Vagina (tissue), 2 donors: Measurements from ENCODE around the gene GALR1. TPM values are rescaled to one million over a fixed set of nuclear protein-coding genes. Genes with fewer than 3 reads are reported as not detected.
"Not testable (repeated sequence)": the region's sequence is repeated elsewhere in the genome, so short reads cannot be mapped to it uniquely, and the experiment has no call there.

ENCODE experiments used
- DNase-seq, 2 donors: peaks; one replicate each; pipeline ENCODE4 v3.0.0-alpha.2; 2017; ENCODE audit errors: extremely low spot score in 2 of 2
- H3K27ac ChIP-seq: fragments of 200-600 bp; sonication (generic); one replicate; pipeline ENCODE4 v1.5.1; 2019
- H3K27me3 ChIP-seq: fragments of 200-600 bp; sonication (generic); one replicate; pipeline ENCODE4 v1.5.1; 2019
- H3K36me3 ChIP-seq, 2 donors: fragments of 200-600 bp; sonication (generic); one replicate each; pipeline ENCODE4 v1.5.1; 2017 to 2019
- H3K4me1 ChIP-seq: fragments of 200-600 bp; sonication (generic); one replicate; pipeline ENCODE4 v1.5.1; 2019
- H3K4me3 ChIP-seq, 2 donors: fragments of 200-600 bp; sonication (generic); 1 replicate in 1 of 2; 2 replicates in 1 of 2; pipeline ENCODE4 v1.5.1; 2016 to 2019
- H3K9me3 ChIP-seq: fragments of 200-600 bp; sonication (generic); one replicate; pipeline ENCODE4 v1.5.1; 2019
- POLR2A ChIP-seq, 2 donors: fragments of 450-650 bp; IDR thresholded peaks; one replicate each; pipeline ENCODE4 v1.6.1; 2017; ENCODE audit warnings: antibody characterized with exemption in 2 of 2, mild to moderate bottlenecking in 2 of 2, moderate library complexity in 2 of 2
- POLR2AphosphoS5 ChIP-seq, 2 donors: sonication (generic); formaldehyde crosslinking; IDR thresholded peaks; one replicate each; pipeline ENCODE4 v1.9.0; 2017; ENCODE audit warnings: antibody characterized with exemption in 2 of 2, mild to moderate bottlenecking in 2 of 2, low read depth in 1 of 2; ENCODE audit not compliant: insufficient read depth in 1 of 2
- intact Hi-C: fragments of 100-400 bp; cut with DNase I; formaldehyde crosslinking; loops from one replicate; pipeline ENCODE4 v1.15.1; 2023
- total RNA-seq: library from RNA; depleted of rRNA; stranded (reverse); fragments of >200 nt; gene quantifications from one replicate; pipeline ENCODE4 v1.2.3, GENCODE V29; 2016
- TF ChIP-seq, protein P1 (sequence below), 3 experiments: fragments of 450-650 bp in 2 of 3; fragments of 200-600 bp in 1 of 3; sonication (generic) in 1 of 3; IDR thresholded peaks; one replicate each; pipeline ENCODE4 v1.5.1; 2017 to 2019; ENCODE audit warnings: antibody characterized with exemption in 3 of 3, mild to moderate bottlenecking in 2 of 3, moderate library complexity in 2 of 3

Gene GALR1
- total RNA-seq, 1 donor from 2014 or later, result 0.98 TPM

DNA sequence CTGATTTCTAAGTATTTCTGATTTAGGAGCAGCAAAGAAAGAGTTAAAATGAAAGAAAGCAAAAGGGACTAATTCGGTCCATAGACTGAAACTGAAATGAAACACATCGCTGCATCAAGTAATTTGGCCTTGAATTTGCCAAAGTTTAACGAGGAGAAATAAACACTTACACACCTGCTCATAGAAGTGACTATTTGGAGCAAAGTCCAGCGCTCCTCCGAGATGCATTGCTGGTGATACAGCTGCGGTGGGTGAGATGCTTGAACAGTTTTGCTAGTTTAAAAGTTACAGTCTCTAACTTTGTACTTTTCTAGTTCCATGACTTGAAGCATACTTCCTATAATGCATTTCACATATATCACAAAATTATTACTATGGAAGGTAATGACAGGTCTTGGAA is 18.3 kb downstream of the GALR1 start:
- H3K4me3 ChIP-seq, result no peak overlapping the region
- no peaks in the 10 kb centered on the region for H3K36me3 ChIP-seq
- H3K9me3 ChIP-seq, result no peaks in the 10 kb centered on the region
- no peak for TF ChIP-seq POLR2A (IDR thresholded peaks at IDR 0.05)
- TF ChIP-seq, protein P1, sequence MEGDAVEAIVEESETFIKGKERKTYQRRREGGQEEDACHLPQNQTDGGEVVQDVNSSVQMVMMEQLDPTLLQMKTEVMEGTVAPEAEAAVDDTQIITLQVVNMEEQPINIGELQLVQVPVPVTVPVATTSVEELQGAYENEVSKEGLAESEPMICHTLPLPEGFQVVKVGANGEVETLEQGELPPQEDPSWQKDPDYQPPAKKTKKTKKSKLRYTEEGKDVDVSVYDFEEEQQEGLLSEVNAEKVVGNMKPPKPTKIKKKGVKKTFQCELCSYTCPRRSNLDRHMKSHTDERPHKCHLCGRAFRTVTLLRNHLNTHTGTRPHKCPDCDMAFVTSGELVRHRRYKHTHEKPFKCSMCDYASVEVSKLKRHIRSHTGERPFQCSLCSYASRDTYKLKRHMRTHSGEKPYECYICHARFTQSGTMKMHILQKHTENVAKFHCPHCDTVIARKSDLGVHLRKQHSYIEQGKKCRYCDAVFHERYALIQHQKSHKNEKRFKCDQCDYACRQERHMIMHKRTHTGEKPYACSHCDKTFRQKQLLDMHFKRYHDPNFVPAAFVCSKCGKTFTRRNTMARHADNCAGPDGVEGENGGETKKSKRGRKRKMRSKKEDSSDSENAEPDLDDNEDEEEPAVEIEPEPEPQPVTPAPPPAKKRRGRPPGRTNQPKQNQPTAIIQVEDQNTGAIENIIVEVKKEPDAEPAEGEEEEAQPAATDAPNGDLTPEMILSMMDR (IDR thresholded peaks at IDR 0.05), result no peak
- no peak for TF ChIP-seq POLR2AphosphoS5 (IDR thresholded peaks at IDR 0.05; ENCODE audit: insufficient read depth in 1 of 2, low read depth in 1 of 2)
- intact Hi-C loops, result no loop called here
- no peaks in the 10 kb centered on the region for H3K27me3 ChIP-seq
- no peaks in the 10 kb centered on the region for H3K4me1 ChIP-seq
- DNase-seq, result no peak
- H3K27ac ChIP-seq, result no peak overlapping the region

DNA sequence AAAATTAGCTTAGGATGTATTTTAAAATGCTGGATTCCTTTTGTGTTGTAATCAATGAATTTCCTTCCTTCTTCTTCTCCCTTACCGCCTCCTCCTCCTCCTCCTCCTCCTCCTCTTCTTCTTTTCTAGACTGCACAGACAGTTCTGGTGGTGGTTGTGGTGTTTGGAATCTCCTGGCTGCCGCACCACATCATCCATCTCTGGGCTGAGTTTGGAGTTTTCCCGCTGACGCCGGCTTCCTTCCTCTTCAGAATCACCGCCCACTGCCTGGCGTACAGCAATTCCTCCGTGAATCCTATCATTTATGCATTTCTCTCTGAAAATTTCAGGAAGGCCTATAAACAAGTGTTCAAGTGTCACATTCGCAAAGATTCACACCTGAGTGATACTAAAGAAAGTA is 18.8 kb downstream of the GALR1 start:
- intact Hi-C loops, result no loop called here
- no peak for DNase-seq
- H3K27ac ChIP-seq, result no peak overlapping the region
- TF ChIP-seq, protein P1 (IDR thresholded peaks at IDR 0.05), result no peak
- TF ChIP-seq POLR2AphosphoS5 (IDR thresholded peaks at IDR 0.05; ENCODE audit: insufficient read depth in 1 of 2, low read depth in 1 of 2) (no peak), POLR2A (IDR thresholded peaks at IDR 0.05) (no peak)
- H3K9me3 ChIP-seq, result no peaks in the 10 kb centered on the region
- H3K36me3 ChIP-seq, result no peaks in the 10 kb centered on the region
- H3K4me1 ChIP-seq, result no peaks in the 10 kb centered on the region
- H3K4me3 ChIP-seq, result no peak overlapping the region
- no peaks in the 10 kb centered on the region for H3K27me3 ChIP-seq

DNA sequence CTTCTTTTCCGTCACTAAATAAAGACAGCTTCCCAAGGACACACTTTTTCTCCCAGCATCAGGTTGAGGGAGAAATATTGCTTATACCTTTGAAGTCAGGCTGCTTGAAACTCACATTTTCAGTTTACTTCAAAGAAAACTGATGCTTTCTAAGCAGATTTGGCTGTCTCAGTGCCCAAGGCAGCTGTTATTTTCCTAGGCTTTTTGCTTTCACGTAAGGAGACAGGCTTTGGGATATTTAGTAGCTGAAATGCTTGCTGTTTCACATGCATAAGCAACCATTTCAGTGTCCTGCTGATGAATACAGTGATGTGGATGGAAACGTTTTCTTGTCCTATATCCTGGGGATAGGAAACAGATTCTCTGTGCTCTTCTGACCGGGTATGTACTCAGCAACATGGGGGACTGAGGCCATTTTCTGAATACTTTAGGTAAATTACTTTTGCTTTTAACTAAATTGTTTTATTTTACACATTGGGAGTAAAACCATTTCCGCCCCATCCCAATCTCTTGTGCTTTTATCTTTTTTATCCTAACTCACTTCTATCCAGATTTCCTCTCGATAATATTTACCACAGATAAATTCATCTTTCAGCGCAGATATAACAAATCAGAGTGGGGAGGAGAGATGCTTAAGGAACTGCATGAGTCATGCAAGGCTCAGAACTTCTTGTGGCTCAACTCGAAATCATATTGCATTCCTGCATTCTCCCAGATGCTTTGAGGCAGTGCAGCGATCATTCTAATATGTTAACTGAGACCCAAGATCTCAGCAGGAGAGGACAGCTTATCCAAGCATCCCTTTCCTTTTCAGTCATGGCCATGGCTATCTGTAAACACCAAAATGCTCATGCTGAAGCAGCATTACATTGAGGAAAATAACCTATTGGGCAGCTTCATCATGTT is 22.2 kb downstream of the GALR1 start:
- Histone ChIP-seq H3K36me3 (no peaks in the 10 kb centered on the region), H3K9me3 (no peaks in the 10 kb centered on the region), H3K4me3 (no peak overlapping the region), H3K27ac (no peak overlapping the region), H3K27me3 (no peaks in the 10 kb centered on the region), H3K4me1 (no peaks in the 10 kb centered on the region)
- intact Hi-C loops, result no loop called here
- TF ChIP-seq POLR2AphosphoS5 (IDR thresholded peaks at IDR 0.05; ENCODE audit: insufficient read depth in 1 of 2, low read depth in 1 of 2), result no peak
- TF ChIP-seq, protein P1 (IDR thresholded peaks at IDR 0.05), result no peak
- TF ChIP-seq POLR2A (IDR thresholded peaks at IDR 0.05), result no peak
- no peak for DNase-seq

DNA sequence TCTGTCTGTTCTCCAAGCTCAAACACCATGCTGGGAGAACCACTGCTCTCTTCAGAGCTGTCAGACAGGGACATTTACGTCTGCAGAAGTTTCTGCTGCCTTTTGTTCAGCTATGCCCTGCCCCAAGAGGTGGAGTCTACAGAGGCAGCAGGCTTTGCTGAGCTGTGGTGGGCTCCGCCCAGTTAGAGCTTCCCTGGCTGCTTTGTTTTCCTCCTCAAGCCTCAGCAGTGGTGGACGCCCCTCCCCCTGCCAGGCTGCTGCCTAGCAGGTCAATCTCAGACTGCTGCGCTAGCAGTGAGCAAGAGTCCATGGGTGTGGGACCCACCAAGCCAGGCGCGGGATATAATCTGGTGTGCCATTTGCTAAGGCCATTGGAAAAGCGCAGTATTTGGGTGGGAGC is 41.2 kb downstream of the GALR1 start:
- H3K27me3 ChIP-seq, DNase-seq, intact Hi-C loops, H3K27ac ChIP-seq, H3K4me3 ChIP-seq, H3K4me1 ChIP-seq, H3K9me3 ChIP-seq, H3K36me3 ChIP-seq: not testable (repeated sequence)

DNA sequence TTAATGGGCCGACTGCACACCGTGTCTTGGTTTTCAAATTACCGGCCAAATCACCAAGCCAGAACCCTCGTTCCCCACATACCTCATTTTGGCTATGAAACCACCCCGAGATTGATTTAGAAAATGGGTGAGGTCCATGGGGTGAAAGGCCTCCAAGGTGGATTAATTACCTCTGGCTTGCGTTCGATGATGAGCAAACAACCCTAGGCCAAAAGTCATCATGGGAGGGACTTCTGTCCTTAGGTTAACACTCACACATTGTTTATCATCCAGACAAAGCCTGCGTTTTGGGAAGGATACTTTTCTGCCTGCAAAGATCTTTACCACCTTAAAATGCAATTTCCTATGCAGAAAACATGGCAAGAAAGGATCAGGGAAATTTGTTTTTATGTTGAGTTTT is 48.5 kb downstream of the GALR1 start:
- intact Hi-C loops, result no loop called here
- Histone ChIP-seq H3K9me3 (no peaks in the 10 kb centered on the region), H3K27ac (no peak overlapping the region), H3K36me3 (no peaks in the 10 kb centered on the region), H3K27me3 (no peaks in the 10 kb centered on the region), H3K4me3 (no peak overlapping the region), H3K4me1 (no peaks in the 10 kb centered on the region)
- TF ChIP-seq POLR2A (IDR thresholded peaks at IDR 0.05) (no peak), POLR2AphosphoS5 (IDR thresholded peaks at IDR 0.05; ENCODE audit: insufficient read depth in 1 of 2, low read depth in 1 of 2) (no peak)
- TF ChIP-seq, protein P1 (IDR thresholded peaks at IDR 0.05), result no peak
- DNase-seq, result no peak
